IMR-90 (cell line): ENCODE results near the gene AKR7A2. TPM values are rescaled to one million over a fixed set of nuclear protein-coding genes. Genes with fewer than 3 reads are reported as not detected.
A peak's percentile ranks its signal among the peaks of the same experiment; 100 is the strongest.

Experiments
- ATAC-seq: fragments of 200-7000 bp; cut with Tn5 transposase; 2 replicates; pipeline ENCODE4 v1.9.1; 2020; ENCODE audit warnings: low read depth, mild to moderate bottlenecking, moderate library complexity
- BruUV-seq: library from RNA; stranded (reverse); fragments of 400-500 nt; replicated peaks from 2 replicates; lab custom pipeline; 2021; lab: Mats Ljungman, UMichigan
- CTCF ChIA-PET: fragments of 300-600 bp; formaldehyde crosslinking; extraction: SDS; loops from one replicate; lab custom pipeline; 2021; ENCODE audit warnings: antibody characterized with exemption; lab: Yijun Ruan, JAX
- POLR2A ChIA-PET: fragments of 300-600 bp; sonication (Branson Sonifier 250); formaldehyde crosslinking; loops from one replicate; lab custom pipeline; 2022; ENCODE audit warnings: antibody characterized with exemption; ENCODE audit not compliant: unreplicated experiment; lab: Charles Lee
- DNase-seq: peaks from one replicate; pipeline ENCODE4 v3.0.0; 2013
- H2AFZ ChIP-seq: replicated peaks from 2 replicates; pipeline ENCODE3; 2013; ENCODE audit warnings: low read length, mild to moderate bottlenecking; ENCODE audit not compliant: poor library complexity
- H2AK5ac ChIP-seq: 2 replicates; pipeline ENCODE4 v1.6.1; 2013; ENCODE audit warnings: low read depth, low read length, inconsistent platforms
- H2AK9ac ChIP-seq: replicated peaks from 2 replicates; pipeline ENCODE3; 2013; ENCODE audit warnings: mild to moderate bottlenecking, low read depth, low read length, moderate library complexity; ENCODE audit not compliant: poor library complexity
- H2BK120ac ChIP-seq: 2 replicates; pipeline ENCODE4 v1.6.1; 2013; ENCODE audit warnings: low read depth, low read length, inconsistent platforms
- H2BK15ac ChIP-seq: 3 replicates; pipeline ENCODE4 v1.6.1; 2013; ENCODE audit warnings: low read depth, low read length, inconsistent platforms
- H2BK20ac ChIP-seq: 2 replicates; pipeline ENCODE4 v1.6.1; 2013; ENCODE audit warnings: low read depth, mild to moderate bottlenecking, inconsistent platforms, low read length, moderate library complexity
- H2BK5ac ChIP-seq: 2 replicates; pipeline ENCODE4 v1.6.1; 2013; ENCODE audit warnings: mild to moderate bottlenecking, low read depth, low read length, inconsistent platforms; ENCODE audit not compliant: poor library complexity, severe bottlenecking
- H3K14ac ChIP-seq: replicated peaks from 2 replicates; pipeline ENCODE4 v1.6.1; 2013; ENCODE audit warnings: low read depth, low read length, inconsistent platforms
- H3K18ac ChIP-seq: 2 replicates; pipeline ENCODE4 v1.6.1; 2013; ENCODE audit warnings: low read depth, low read length, control low read depth
- H3K23ac ChIP-seq: 2 replicates; pipeline ENCODE4 v1.6.1; 2013; ENCODE audit warnings: low read depth, low read length, inconsistent platforms
- H3K27ac ChIP-seq: 2 replicates; pipeline ENCODE4 v1.5.1; 2013; ENCODE audit warnings: mild to moderate bottlenecking, control low read depth, low read length; ENCODE audit not compliant: insufficient read depth
- H3K27me3 ChIP-seq: 2 replicates; pipeline ENCODE4 v1.6.1; 2013; ENCODE audit warnings: low read length; ENCODE audit not compliant: control insufficient read depth, insufficient read depth
- H3K36me3 ChIP-seq: 2 replicates; pipeline ENCODE4 v1.6.1; 2013; ENCODE audit warnings: low read length, mixed read lengths; ENCODE audit not compliant: control insufficient read depth, insufficient read depth
- H3K4ac ChIP-seq: 2 replicates; pipeline ENCODE4 v1.6.1; 2013; ENCODE audit warnings: low read depth, low read length, inconsistent platforms
- H3K4me1 ChIP-seq: 2 replicates; pipeline ENCODE4 v1.6.1; 2013; ENCODE audit warnings: low read length, mixed read lengths; ENCODE audit not compliant: control insufficient read depth, insufficient read depth
- H3K4me2 ChIP-seq: 2 replicates; pipeline ENCODE4 v1.6.1; 2013; ENCODE audit warnings: low read depth, mild to moderate bottlenecking, control low read depth, low read length, moderate library complexity
- H3K4me3 ChIP-seq: 2 replicates; pipeline ENCODE4 v1.5.1; 2013; ENCODE audit warnings: low read depth, mild to moderate bottlenecking, control low read depth, low read length, moderate library complexity; ENCODE audit not compliant: insufficient read depth
- H3K56ac ChIP-seq: 2 replicates; pipeline ENCODE4 v1.6.1; 2013; ENCODE audit warnings: low read length, inconsistent platforms; ENCODE audit not compliant: insufficient read depth; ENCODE audit errors: extremely low read depth
- H3K79me1 ChIP-seq, 2 experiments: 2 replicates each; pipeline ENCODE4 v1.6.1; 2013; ENCODE audit warnings: low read length in 2 of 2, inconsistent platforms in 1 of 2, low read depth in 1 of 2
- H3K9ac ChIP-seq: 2 replicates; pipeline ENCODE4 v1.6.1; 2013; ENCODE audit warnings: low read depth, low read length, control low read depth
- H3K9me1 ChIP-seq: 2 replicates; pipeline ENCODE4 v1.6.1; 2013; ENCODE audit warnings: low read length, inconsistent platforms; ENCODE audit not compliant: insufficient read depth
- H3K9me3 ChIP-seq: 2 replicates; pipeline ENCODE4 v1.6.1; 2013; ENCODE audit warnings: low read length; ENCODE audit not compliant: control insufficient read depth, insufficient read depth
- H4K20me1 ChIP-seq: 2 replicates; pipeline ENCODE4 v1.6.1; 2013; ENCODE audit warnings: low read length, inconsistent platforms; ENCODE audit not compliant: insufficient read depth
- H4K5ac ChIP-seq: 2 replicates; pipeline ENCODE4 v1.6.1; 2013; ENCODE audit warnings: mild to moderate bottlenecking, low read depth, low read length, control low read depth
- H4K8ac ChIP-seq, 2 experiments: 2 replicates each; pipeline ENCODE4 v1.6.1; 2013; ENCODE audit warnings: low read depth in 2 of 2, low read length in 2 of 2, control low read depth in 1 of 2, inconsistent platforms in 1 of 2
- H4K91ac ChIP-seq: 2 replicates; pipeline ENCODE4 v1.6.1; 2013; ENCODE audit warnings: low read depth, low read length, inconsistent platforms; ENCODE audit not compliant: insufficient read depth
- FOS ChIP-seq: fragments of 150-350 bp; IDR thresholded peaks from 2 replicates; pipeline ENCODE4 v1.6.1; 2016; ENCODE audit warnings: low read depth, low read length
- NFE2L2 ChIP-seq: fragments of 150-350 bp; IDR thresholded peaks from 2 replicates; pipeline ENCODE4 v1.6.1; 2016; ENCODE audit warnings: low read depth, mild to moderate bottlenecking, low read length
- POLR2A ChIP-seq: IDR thresholded peaks from 2 replicates; pipeline ENCODE4 v1.6.1; 2012; ENCODE audit warnings: mild to moderate bottlenecking, low read depth, low read length
- WGBS, 2 experiments: methylation state at CpG; one replicate each; pipeline versions ENCODE4 v1.1.5 to v1.1.7; 2013; ENCODE audit warnings: missing lambda C conversion rate in 2 of 2; ENCODE audit not compliant: insufficient read length in 1 of 2; ENCODE audit errors: extremely low coverage in 2 of 2; 5-methylcytosine and 5-hydroxymethylcytosine counted together
- dilution Hi-C: fragments of 300-500 bp; cut with HindIII; formaldehyde crosslinking; loops from one replicate; pipeline ENCODE4 v1.14.3; 2018; ENCODE audit warnings: low sequenced_read_pairs; ENCODE audit not compliant: unreplicated experiment
- in situ Hi-C: fragments of 300-500 bp; cut with MboI; formaldehyde crosslinking; loops from 3 replicates; pipeline ENCODE4 v1.14.3; 2019; ENCODE audit warnings: low sequenced_read_pairs, inconsistent platforms, mixed read lengths
- intact Hi-C: fragments of 100-400 bp; cut with micrococcal nuclease; formaldehyde crosslinking; loops from 2 replicates; pipeline ENCODE4 v1.10.0; 2022
- polyA plus RNA-seq, 3 experiments: library from polyadenylated mRNA; depleted of rRNA; stranded (reverse); fragments of >200 nt; gene quantifications; 2 replicates each; pipeline ENCODE4 v1.2.3, GENCODE V29; 2012; ENCODE audit warnings: low replicate concordance in 1 of 3
- total RNA-seq: library from RNA; depleted of rRNA; stranded (reverse); fragments of >200 nt; gene quantifications from 2 replicates; pipeline ENCODE4 v1.2.3, GENCODE V29; 2012

The AKR7A2 gene
- total and polyA plus RNA-seq, 2 of the 4 experiments (the other 2 are of a cell fraction) = 55.8 to 60.2 TPM

DNA sequence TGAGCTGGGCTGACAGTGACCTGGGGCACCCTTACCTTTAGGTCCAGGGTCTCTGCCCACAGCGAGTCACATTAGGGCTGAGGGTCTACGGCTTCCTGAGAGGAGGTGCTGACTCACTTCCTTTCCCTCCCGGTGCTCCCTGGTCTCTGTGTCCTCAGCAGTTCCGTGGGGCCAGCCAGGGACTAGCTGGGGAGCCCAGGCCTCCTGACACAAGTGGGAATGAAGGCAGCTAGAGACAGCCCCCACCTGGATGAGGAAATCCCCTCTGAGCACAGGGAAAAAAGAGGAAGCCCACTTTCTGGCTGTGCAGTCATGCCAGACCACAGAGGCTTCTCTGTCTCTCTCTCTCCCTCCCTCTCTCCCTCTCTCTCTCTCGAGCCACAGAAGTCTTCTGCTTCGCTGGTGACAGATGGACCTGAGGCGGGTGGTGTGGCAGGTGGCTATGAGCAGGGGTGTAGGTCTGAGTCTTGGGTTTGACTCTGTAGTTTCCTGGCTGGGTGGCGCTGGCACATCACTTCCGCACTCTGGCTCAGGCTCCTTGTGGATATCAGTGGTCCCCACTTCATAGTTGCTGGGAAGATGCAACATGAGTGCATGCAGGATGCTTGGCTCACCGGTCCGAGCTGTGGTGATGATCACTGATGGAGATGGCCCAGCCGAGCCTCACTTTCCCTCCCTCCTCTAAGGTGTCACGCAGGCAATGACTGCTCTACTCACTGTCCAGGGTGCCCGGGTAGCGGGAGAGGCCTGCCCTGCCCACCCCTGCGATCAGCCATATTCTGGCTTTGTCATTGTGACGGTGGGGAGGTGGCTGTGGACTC lies 3.6 kb upstream of the AKR7A2 start:
- peak overlapping the region; percentile 77 for H2AK9ac ChIP-seq
- H4K8ac ChIP-seq = peak overlapping the region in 1 of 2 experiments; percentile 90; a peak in 2 of 4 replicates
- H3K18ac ChIP-seq = no peak overlapping the region; the same call in 1 of the 2 replicates
- peak overlapping the region; percentile 45; the same call in 1 of the 2 replicates for H2BK120ac ChIP-seq
- intact Hi-C loops (no loop called here), dilution Hi-C loops (no loop called here), in situ Hi-C loops (no loop called here)
- peak overlapping the region; percentile 45; the same call in 1 of the 2 replicates for H4K5ac ChIP-seq
- H2AFZ ChIP-seq = peak overlapping the region; percentile 81
- peak overlapping the region; percentile 76; the same call in 1 of the 2 replicates for H3K23ac ChIP-seq
- peak overlapping the region; percentile 70 for H2AK5ac ChIP-seq
- H3K9me3 ChIP-seq = no peaks in the 10 kb centered on the region
- peaks cover 33 to 81% of the 10 kb centered on the region in 2 experiments for H3K79me1 ChIP-seq
- peak overlapping the region; percentile 52; the same call in 1 of the 2 replicates for H2BK20ac ChIP-seq
- H3K4me3 ChIP-seq = no peak overlapping the region
- peaks cover 22% of the 10 kb centered on the region for H4K20me1 ChIP-seq
- peak overlapping the region; percentile 83 for H3K4ac ChIP-seq
- H2BK5ac ChIP-seq = peak overlapping the region; percentile 82
- H3K36me3 ChIP-seq = peaks cover 15% of the 10 kb centered on the region
- 0 out of 2 replicates have a peak overlapping the region, but pooled peaks have one; percentile 38 for H3K56ac ChIP-seq
- peak overlapping the region; percentile 29; the same call in 1 of the 2 replicates for H4K91ac ChIP-seq
- no peaks in the 10 kb centered on the region for H3K27me3 ChIP-seq
- H3K4me2 ChIP-seq = peak overlapping the region; percentile 39
- peaks cover 23% of the 10 kb centered on the region for H3K4me1 ChIP-seq
- ATAC-seq (no peak), DNase-seq (peak; percentile 70)
- ChIA-PET CTCF (no interaction called here), POLR2A (no interaction called here)
- H3K9ac ChIP-seq = no peak overlapping the region; the same call in 1 of the 2 replicates
- peak overlapping the region; percentile 84 for H3K14ac ChIP-seq
- H3K9me1 ChIP-seq = peaks cover 39% of the 10 kb centered on the region
- no TSS peak for BruUV-seq
- peak overlapping the region; percentile 45 for H3K27ac ChIP-seq
- TF ChIP-seq NFE2L2 = 0 out of 2 replicates have a peak, but pooled peaks have one; percentile 34
- 0 out of 2 replicates have a peak, but pooled peaks have one; percentile 16 for TF ChIP-seq FOS
- no peak for TF ChIP-seq POLR2A
- 89% methylated on average over 5 of the region's 17 CpGs; no CpG with 5 or more reads in 1 of the 2 experiments for WGBS, 2 experiments
- H2BK15ac ChIP-seq = peak overlapping the region; percentile 26; the same call in 1 of the 3 replicates
